GM12878 (cell line): ENCODE measurements around the gene FBXL15. TPM values are rescaled to one million over a fixed set of nuclear protein-coding genes. Genes with fewer than 3 reads are reported as not detected.
A peak's percentile ranks its signal among the peaks of the same experiment; 100 is the strongest.

Experiments
- CBFB ChIP-seq: IDR thresholded peaks from 2 replicates; pipeline ENCODE4 v1.6.1; 2016; ENCODE audit warnings: antibody characterized with exemption, low read depth
- CHD1 ChIP-seq: IDR thresholded peaks from 2 replicates; pipeline ENCODE4 v1.6.1; 2012; ENCODE audit warnings: low read depth, low read length, improper control_type of control experiment
- CHD2 ChIP-seq: IDR thresholded peaks from 2 replicates; pipeline ENCODE4 v1.6.1; 2011; ENCODE audit warnings: low read depth, low read length, improper control_type of control experiment, borderline replicate concordance
- CREM ChIP-seq: IDR thresholded peaks from 2 replicates; pipeline ENCODE4 v1.6.1; 2014; ENCODE audit warnings: antibody characterized with exemption, low read depth
- FOXK2 ChIP-seq: fragments of 450-650 bp; IDR thresholded peaks from 2 replicates; pipeline ENCODE4 v1.6.1; 2017; ENCODE audit warnings: mild to moderate bottlenecking, moderate library complexity
- HCFC1 ChIP-seq: fragments of 150-350 bp; IDR thresholded peaks from 2 replicates; pipeline ENCODE4 v1.6.1; 2014; ENCODE audit warnings: low read length
- HDAC6 ChIP-seq: fragments of 200-600 bp; sonication (generic); IDR thresholded peaks from one replicate; pipeline ENCODE4 v1.8.0; 2017; ENCODE audit warnings: antibody characterized with exemption; ENCODE audit not compliant: unreplicated experiment
- HDGF ChIP-seq: fragments of 450-650 bp; IDR thresholded peaks from 2 replicates; pipeline ENCODE4 v1.6.1; 2016; ENCODE audit warnings: antibody characterized with exemption
- IKZF1 ChIP-seq: fragments of 450-650 bp; conservative IDR thresholded peaks from 2 replicates; pipeline ENCODE4 v1.6.1; 2017; ENCODE audit warnings: antibody characterized with exemption, mild to moderate bottlenecking
- JUNB ChIP-seq: IDR thresholded peaks from 2 replicates; pipeline ENCODE4 v1.6.1; 2016; ENCODE audit warnings: antibody characterized with exemption, mild to moderate bottlenecking
- KLF5 ChIP-seq: fragments of 450-650 bp; IDR thresholded peaks from 2 replicates; pipeline ENCODE4 v1.6.1; 2014; ENCODE audit warnings: mild to moderate bottlenecking; ENCODE audit not compliant: partially characterized antibody
- MEF2B ChIP-seq: fragments of 450-650 bp; IDR thresholded peaks from 2 replicates; pipeline ENCODE4 v1.6.1; 2018; ENCODE audit warnings: mild to moderate bottlenecking, moderate library complexity; ENCODE audit not compliant: partially characterized antibody, poor library complexity, severe bottlenecking
- MYB ChIP-seq: fragments of 150-350 bp; IDR thresholded peaks from 2 replicates; pipeline ENCODE4 v1.6.1; 2014; ENCODE audit warnings: mild to moderate bottlenecking, low read depth, low read length, borderline replicate concordance
- MYC ChIP-seq: IDR thresholded peaks from 2 replicates; pipeline ENCODE4 v1.6.1; 2011; ENCODE audit warnings: mild to moderate bottlenecking, low read length, moderate library complexity, inconsistent platforms; ENCODE audit not compliant: insufficient read depth, insufficient replicate concordance, insufficient read length, severe bottlenecking
- NR2F1 ChIP-seq: fragments of 450-650 bp; conservative IDR thresholded peaks from 2 replicates; pipeline ENCODE4 v1.6.1; 2017; ENCODE audit warnings: mild to moderate bottlenecking
- POU2F2 ChIP-seq: IDR thresholded peaks from 3 replicates; pipeline ENCODE4 v1.6.1; 2011; ENCODE audit warnings: low read depth, mild to moderate bottlenecking, low read length, borderline replicate concordance
- STAT3 ChIP-seq: IDR thresholded peaks from 2 replicates; pipeline ENCODE4 v1.6.1; 2011; ENCODE audit warnings: low read depth, low read length, improper control_type of control experiment
- TARDBP ChIP-seq: IDR thresholded peaks from 2 replicates; pipeline ENCODE4 v1.6.1; 2016; ENCODE audit warnings: borderline replicate concordance
- ZBED1 ChIP-seq: IDR thresholded peaks from 2 replicates; pipeline ENCODE4 v1.6.1; 2016; ENCODE audit warnings: borderline replicate concordance
- polyA plus RNA-seq, 11 experiments: library from polyadenylated mRNA; depleted of rRNA in 4 of 11; unstranded in 6 of 11; stranded (reverse) in 5 of 11; fragments of >200 nt; fragmentation: Nextera tagmentation in 4 of 11; fragmentation: Illumina TruSeq in 1 of 11; extraction: Ambion mirVana in 4 of 11; extraction: Trizol in 1 of 11; gene quantifications; 1 replicate in 1 of 11; 2 replicates in 10 of 11; pipeline versions ENCODE4 v1.2.1 to v1.2.3, GENCODE V29; 2011 to 2016; ENCODE audit warnings: inconsistent platforms in 2 of 11, missing spikeins in 2 of 11, low read depth in 1 of 11
- total RNA-seq, 4 experiments: library from RNA; depleted of rRNA in 3 of 4; stranded (reverse); fragments of >200 nt in 3 of 4; fragmentation: Illumina TruSeq in 1 of 4; extraction: Trizol in 1 of 4; gene quantifications; 2 replicates each; pipeline versions ENCODE4 v1.2.1 to v1.2.3, GENCODE V29; 2013 to 2021
- TF ChIP-seq, protein P1 (sequence below): fragments of 450-650 bp; conservative IDR thresholded peaks from 2 replicates; pipeline ENCODE4 v1.6.1; 2017; ENCODE audit warnings: mild to moderate bottlenecking, moderate library complexity
- TF ChIP-seq, protein P2 (sequence below): fragments of 450-650 bp; IDR thresholded peaks from 2 replicates; pipeline ENCODE4 v1.6.1; 2017; ENCODE audit warnings: mild to moderate bottlenecking
- TF ChIP-seq, protein P3 (sequence below): IDR thresholded peaks from 2 replicates; pipeline ENCODE4 v1.6.1; 2012; ENCODE audit warnings: low read depth, low read length, improper control_type of control experiment
- TF ChIP-seq, protein P4 (sequence below): IDR thresholded peaks from 2 replicates; pipeline ENCODE4 v1.6.1; 2011; ENCODE audit warnings: borderline replicate concordance, low read depth, mild to moderate bottlenecking, moderate library complexity, low read length; ENCODE audit not compliant: insufficient read depth, poor library complexity, severe bottlenecking
- TF ChIP-seq, protein P5 (sequence below): IDR thresholded peaks from 2 replicates; pipeline ENCODE4 v1.6.1; 2012; ENCODE audit warnings: low read depth, low read length, improper control_type of control experiment

Gene FBXL15
- total and polyA plus RNA-seq, 10 of the 15 experiments (the other 5 are each of a cell fraction or from before 2014, with no cell fraction given): 0.13 to 21.3 (median 7.9) TPM

DNA sequence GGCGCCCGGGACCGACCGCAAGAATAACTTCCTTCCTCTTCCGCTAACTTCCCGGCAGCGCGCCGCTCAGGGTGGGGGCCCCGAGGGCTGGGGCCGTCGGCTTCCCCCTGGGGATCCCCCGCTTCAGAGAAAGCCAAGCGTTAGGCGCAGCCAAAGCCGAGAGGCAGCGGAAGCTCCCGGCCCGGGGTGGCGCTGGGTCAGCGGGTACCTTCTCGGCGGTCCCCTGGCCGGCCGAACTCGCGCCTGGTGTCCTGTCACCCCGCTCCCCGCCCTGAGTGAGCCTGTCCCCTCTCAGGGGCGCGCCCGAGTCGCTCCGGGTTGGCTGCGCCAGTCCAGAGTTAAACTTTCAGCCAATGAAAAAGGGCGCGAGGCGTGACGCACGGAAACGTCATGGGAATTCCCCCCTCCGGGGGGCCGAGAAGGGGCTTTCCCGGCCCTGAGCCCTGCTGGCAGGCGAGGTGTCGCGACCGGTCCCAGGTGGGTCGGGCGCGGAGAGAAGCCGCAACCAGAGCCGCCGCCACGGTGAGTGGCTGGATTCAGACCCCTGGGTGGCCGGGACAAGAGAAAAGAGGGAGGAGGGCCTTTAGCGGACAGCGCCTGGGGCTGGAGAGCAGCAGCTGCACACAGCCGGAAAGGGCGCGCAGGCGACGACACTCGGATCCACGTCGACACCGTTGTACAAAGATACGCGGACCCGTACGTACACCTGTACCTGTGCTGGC is 26.4 kb upstream of the FBXL15 start (continued):
- TF ChIP-seq, protein P1, sequence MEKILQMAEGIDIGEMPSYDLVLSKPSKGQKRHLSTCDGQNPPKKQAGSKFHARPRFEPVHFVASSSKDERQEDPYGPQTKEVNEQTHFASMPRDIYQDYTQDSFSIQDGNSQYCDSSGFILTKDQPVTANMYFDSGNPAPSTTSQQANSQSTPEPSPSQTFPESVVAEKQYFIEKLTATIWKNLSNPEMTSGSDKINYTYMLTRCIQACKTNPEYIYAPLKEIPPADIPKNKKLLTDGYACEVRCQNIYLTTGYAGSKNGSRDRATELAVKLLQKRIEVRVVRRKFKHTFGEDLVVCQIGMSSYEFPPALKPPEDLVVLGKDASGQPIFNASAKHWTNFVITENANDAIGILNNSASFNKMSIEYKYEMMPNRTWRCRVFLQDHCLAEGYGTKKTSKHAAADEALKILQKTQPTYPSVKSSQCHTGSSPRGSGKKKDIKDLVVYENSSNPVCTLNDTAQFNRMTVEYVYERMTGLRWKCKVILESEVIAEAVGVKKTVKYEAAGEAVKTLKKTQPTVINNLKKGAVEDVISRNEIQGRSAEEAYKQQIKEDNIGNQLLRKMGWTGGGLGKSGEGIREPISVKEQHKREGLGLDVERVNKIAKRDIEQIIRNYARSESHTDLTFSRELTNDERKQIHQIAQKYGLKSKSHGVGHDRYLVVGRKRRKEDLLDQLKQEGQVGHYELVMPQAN: peak; percentile 83
- TF ChIP-seq IKZF1: peak; percentile 100
- TF ChIP-seq MYB: 0 out of 2 replicates have a peak, but pooled peaks have one; percentile 32
- TF ChIP-seq NR2F1: peak; percentile 92
- TF ChIP-seq CHD2: peak; percentile 72
- TF ChIP-seq HDGF: peak; percentile 40; the same call in 1 of the 2 replicates
- peak; percentile 74 for TF ChIP-seq HDAC6
- TF ChIP-seq HCFC1: peak; percentile 9; the same call in 1 of the 2 replicates
- TF ChIP-seq, protein P2, sequence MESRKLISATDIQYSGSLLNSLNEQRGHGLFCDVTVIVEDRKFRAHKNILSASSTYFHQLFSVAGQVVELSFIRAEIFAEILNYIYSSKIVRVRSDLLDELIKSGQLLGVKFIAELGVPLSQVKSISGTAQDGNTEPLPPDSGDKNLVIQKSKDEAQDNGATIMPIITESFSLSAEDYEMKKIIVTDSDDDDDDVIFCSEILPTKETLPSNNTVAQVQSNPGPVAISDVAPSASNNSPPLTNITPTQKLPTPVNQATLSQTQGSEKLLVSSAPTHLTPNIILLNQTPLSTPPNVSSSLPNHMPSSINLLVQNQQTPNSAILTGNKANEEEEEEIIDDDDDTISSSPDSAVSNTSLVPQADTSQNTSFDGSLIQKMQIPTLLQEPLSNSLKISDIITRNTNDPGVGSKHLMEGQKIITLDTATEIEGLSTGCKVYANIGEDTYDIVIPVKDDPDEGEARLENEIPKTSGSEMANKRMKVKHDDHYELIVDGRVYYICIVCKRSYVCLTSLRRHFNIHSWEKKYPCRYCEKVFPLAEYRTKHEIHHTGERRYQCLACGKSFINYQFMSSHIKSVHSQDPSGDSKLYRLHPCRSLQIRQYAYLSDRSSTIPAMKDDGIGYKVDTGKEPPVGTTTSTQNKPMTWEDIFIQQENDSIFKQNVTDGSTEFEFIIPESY: peak; percentile 28; the same call in 1 of the 2 replicates
- TF ChIP-seq MYC: peak; percentile 54
- peak; percentile 96; the same call in 1 of the 2 replicates for TF ChIP-seq CBFB
- peak; percentile 79; the same call in 1 of the 2 replicates for TF ChIP-seq CHD1
- TF ChIP-seq TARDBP: peak; percentile 45
- peak; percentile 99 for TF ChIP-seq ZBED1
- TF ChIP-seq FOXK2: peak; percentile 57
- TF ChIP-seq, protein P3, sequence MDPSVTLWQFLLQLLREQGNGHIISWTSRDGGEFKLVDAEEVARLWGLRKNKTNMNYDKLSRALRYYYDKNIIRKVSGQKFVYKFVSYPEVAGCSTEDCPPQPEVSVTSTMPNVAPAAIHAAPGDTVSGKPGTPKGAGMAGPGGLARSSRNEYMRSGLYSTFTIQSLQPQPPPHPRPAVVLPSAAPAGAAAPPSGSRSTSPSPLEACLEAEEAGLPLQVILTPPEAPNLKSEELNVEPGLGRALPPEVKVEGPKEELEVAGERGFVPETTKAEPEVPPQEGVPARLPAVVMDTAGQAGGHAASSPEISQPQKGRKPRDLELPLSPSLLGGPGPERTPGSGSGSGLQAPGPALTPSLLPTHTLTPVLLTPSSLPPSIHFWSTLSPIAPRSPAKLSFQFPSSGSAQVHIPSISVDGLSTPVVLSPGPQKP: peak; percentile 31; the same call in 1 of the 2 replicates
- peak; percentile 41 for TF ChIP-seq MEF2B
- no peak for TF ChIP-seq JUNB
- peak; percentile 97 for TF ChIP-seq CREM
- peak; percentile 60 for TF ChIP-seq KLF5
- no peak for TF ChIP-seq STAT3
- TF ChIP-seq, protein P4, sequence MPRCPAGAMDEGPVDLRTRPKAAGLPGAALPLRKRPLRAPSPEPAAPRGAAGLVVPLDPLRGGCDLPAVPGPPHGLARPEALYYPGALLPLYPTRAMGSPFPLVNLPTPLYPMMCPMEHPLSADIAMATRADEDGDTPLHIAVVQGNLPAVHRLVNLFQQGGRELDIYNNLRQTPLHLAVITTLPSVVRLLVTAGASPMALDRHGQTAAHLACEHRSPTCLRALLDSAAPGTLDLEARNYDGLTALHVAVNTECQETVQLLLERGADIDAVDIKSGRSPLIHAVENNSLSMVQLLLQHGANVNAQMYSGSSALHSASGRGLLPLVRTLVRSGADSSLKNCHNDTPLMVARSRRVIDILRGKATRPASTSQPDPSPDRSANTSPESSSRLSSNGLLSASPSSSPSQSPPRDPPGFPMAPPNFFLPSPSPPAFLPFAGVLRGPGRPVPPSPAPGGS: peak; percentile 91
- TF ChIP-seq, protein P5, sequence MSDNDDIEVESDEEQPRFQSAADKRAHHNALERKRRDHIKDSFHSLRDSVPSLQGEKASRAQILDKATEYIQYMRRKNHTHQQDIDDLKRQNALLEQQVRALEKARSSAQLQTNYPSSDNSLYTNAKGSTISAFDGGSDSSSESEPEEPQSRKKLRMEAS: peak; percentile 31; the same call in 1 of the 2 replicates
- peak; percentile 33; the same call in 1 of the 3 replicates for TF ChIP-seq POU2F2
